HT1080 (cell line): Measurements from ENCODE around the gene TCF7L2. TPM values are rescaled to one million over a fixed set of nuclear protein-coding genes. Genes with fewer than 3 reads are reported as not detected.

Source experiments
- DNase-seq: peaks from one replicate; pipeline ENCODE4 v3.0.0-alpha.2; 2015; ENCODE audit warnings: low read depth
- total RNA-seq: library from RNA; depleted of rRNA; stranded (reverse); fragments of >200 nt; shearing (Covaris generic); gene quantifications from 2 replicates; pipeline ENCODE4 v1.2.3, GENCODE V29; 2014

Gene TCF7L2
- total RNA-seq, 1 experiment from 2014 or later = 9.6 TPM

- no peak for DNase-seq
These were observed 165.5 kb downstream of the TCF7L2 start for GRCh38 chr10:113115556-113115955.

GRCh38 chr10:113118882-113119281 is 168.8 kb downstream of the TCF7L2 start:
- DNase-seq = no peak

GRCh38 chr10:113119801-113120200 is 169.8 kb downstream of the TCF7L2 start:
- no peak for DNase-seq

- DNase-seq = no peak
These were observed 171.1 kb downstream of the TCF7L2 start for GRCh38 chr10:113121153-113121552.

GRCh38 chr10:113122947-113123346 is 172.9 kb downstream of the TCF7L2 start:
- DNase-seq = no peak

- no peak for DNase-seq
These were observed 174.7 kb downstream of the TCF7L2 start for GRCh38 chr10:113124724-113125123.

- no peak for DNase-seq
These were observed 175.6 kb downstream of the TCF7L2 start for GRCh38 chr10:113125612-113126011.

- no peak for DNase-seq
These were observed 176.5 kb downstream of the TCF7L2 start for GRCh38 chr10:113126229-113127201.

GRCh38 chr10:113127261-113127900 is 177.3 kb downstream of the TCF7L2 start:
- no peak for DNase-seq

- DNase-seq = no peak
These were observed 177.8 kb downstream of the TCF7L2 start for GRCh38 chr10:113127901-113128283.

- no peak for DNase-seq
These were observed 178.5 kb downstream of the TCF7L2 start for GRCh38 chr10:113128450-113129070.

- no peak for DNase-seq
These were observed 179.1 kb downstream of the TCF7L2 start for GRCh38 chr10:113129117-113129516.

- DNase-seq = no peak
These were observed 180.1 kb downstream of the TCF7L2 start for GRCh38 chr10:113130014-113130641.

GRCh38 chr10:113131613-113132261 is 181.7 kb downstream of the TCF7L2 start:
- no peak for DNase-seq

GRCh38 chr10:113132591-113133121 is 182.6 kb downstream of the TCF7L2 start:
- DNase-seq = no peak

GRCh38 chr10:113133497-113134115 is 183.6 kb downstream of the TCF7L2 start:
- DNase-seq = no peak

- no peak for DNase-seq
These were observed 185.0 kb downstream of the TCF7L2 start for GRCh38 chr10:113135025-113135424.

GRCh38 chr10:113137941-113138685 is 188.1 kb downstream of the TCF7L2 start:
- no peak for DNase-seq

GRCh38 chr10:113138937-113139585 is 189.0 kb downstream of the TCF7L2 start:
- DNase-seq = no peak
